Ovary (tissue), 3 donors: ENCODE results near the gene RAPGEF4.

ENCODE experiments used
- EP300 ChIP-seq: sonication (generic); formaldehyde crosslinking; IDR thresholded peaks from one replicate; pipeline ENCODE4 v1.6.1; 2017; ENCODE audit warnings: antibody characterized with exemption
- TF ChIP-seq, protein P1 (sequence below), 3 donors: fragments of 450-650 bp in 2 of 3; fragments of 200-600 bp in 1 of 3; IDR thresholded peaks; one replicate each; pipeline versions ENCODE4 v1.5.1 to v1.8.0; 2016 to 2022; ENCODE audit warnings: antibody characterized with exemption in 3 of 3, mild to moderate bottlenecking in 1 of 3
- donor health status: DM: no; HTN: no; CAD: no.

DNA sequence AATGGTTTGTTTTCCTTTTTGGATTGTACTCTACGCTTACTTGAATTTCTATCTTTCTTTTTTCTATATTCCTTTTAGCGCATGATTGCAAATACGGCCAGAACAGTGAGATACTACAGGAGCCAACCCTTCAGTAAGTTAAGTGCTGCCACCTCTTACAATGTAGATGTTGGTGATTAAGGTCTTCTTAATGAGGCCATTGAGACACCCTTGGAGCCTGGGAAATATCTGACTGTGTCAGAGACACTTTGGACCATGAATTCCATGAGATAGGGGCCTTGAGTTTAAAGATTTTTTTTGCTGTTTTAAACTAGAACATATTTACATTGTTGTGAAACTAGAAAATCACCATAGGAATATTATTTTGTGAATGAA is 312.9 kb downstream of the RAPGEF4 start:
- TF ChIP-seq, protein P1, sequence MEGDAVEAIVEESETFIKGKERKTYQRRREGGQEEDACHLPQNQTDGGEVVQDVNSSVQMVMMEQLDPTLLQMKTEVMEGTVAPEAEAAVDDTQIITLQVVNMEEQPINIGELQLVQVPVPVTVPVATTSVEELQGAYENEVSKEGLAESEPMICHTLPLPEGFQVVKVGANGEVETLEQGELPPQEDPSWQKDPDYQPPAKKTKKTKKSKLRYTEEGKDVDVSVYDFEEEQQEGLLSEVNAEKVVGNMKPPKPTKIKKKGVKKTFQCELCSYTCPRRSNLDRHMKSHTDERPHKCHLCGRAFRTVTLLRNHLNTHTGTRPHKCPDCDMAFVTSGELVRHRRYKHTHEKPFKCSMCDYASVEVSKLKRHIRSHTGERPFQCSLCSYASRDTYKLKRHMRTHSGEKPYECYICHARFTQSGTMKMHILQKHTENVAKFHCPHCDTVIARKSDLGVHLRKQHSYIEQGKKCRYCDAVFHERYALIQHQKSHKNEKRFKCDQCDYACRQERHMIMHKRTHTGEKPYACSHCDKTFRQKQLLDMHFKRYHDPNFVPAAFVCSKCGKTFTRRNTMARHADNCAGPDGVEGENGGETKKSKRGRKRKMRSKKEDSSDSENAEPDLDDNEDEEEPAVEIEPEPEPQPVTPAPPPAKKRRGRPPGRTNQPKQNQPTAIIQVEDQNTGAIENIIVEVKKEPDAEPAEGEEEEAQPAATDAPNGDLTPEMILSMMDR (IDR thresholded peaks at IDR 0.05), result no peak
- no peak for TF ChIP-seq EP300
